ENCODE data around the gene MRPL48. TPM values are rescaled to one million over a fixed set of nuclear protein-coding genes. Genes with fewer than 3 reads are reported as not detected.

Gene MRPL48
- total and polyA plus RNA-seq, 12 donors, result 13.6 to 75.3 (median 32.0) TPM

GRCh38 chr11:73839123-73839457 lies 51.4 kb downstream of the MRPL48 start:
- Histone ChIP-seq H3K4me3 (no peak overlapping the region), H3K27me3 (no peaks in the 10 kb centered on the region), H3K9me3 (replicated peaks in 1 of 3) (no peaks in the 10 kb centered on the region), H3K4me1 (replicated peaks in 1 of 2) (no peaks in the 10 kb centered on the region), H3K36me3 (replicated peaks in 1 of 2) (peaks cover 0 to 5% of the 10 kb centered on the region in 2 donors), H3K27ac (no peak overlapping the region)
- intact Hi-C loops (cut with DNase I), result no loop called here
- TF ChIP-seq CTCF (IDR thresholded peaks at IDR 0.05), result no peak
- TF ChIP-seq POLR2A (IDR thresholded peaks at IDR 0.05), result no peak
- DNase-seq, result no peak

GRCh38 chr11:73851046-73851764 lies 63.5 kb downstream of the MRPL48 start:
- Histone ChIP-seq H3K4me1 (replicated peaks in 1 of 2) (no peaks in the 10 kb centered on the region), H3K36me3 (replicated peaks in 1 of 2) (peaks cover 0 to 9% of the 10 kb centered on the region in 2 donors), H3K27me3 (no peaks in the 10 kb centered on the region), H3K9me3 (replicated peaks in 1 of 3) (no peaks in the 10 kb centered on the region), H3K27ac (no peak overlapping the region), H3K4me3 (no peak overlapping the region)
- DNase-seq, result no peak
- 89 to 91% (median 90%) methylated on average over 3 of the region's 3 CpGs for WGBS, 4 donors
- intact Hi-C loops (cut with DNase I), result no loop called here
- TF ChIP-seq CTCF (IDR thresholded peaks at IDR 0.05) (no peak), POLR2A (IDR thresholded peaks at IDR 0.05) (no peak)

- Histone ChIP-seq H3K9me3 (replicated peaks in 1 of 3) (no peaks in the 10 kb centered on the region), H3K27ac (no peak overlapping the region), H3K4me1 (replicated peaks in 1 of 2) (no peaks in the 10 kb centered on the region), H3K36me3 (replicated peaks in 1 of 2) (peaks cover 0 to 9% of the 10 kb centered on the region in 2 donors), H3K4me3 (no peak overlapping the region), H3K27me3 (no peaks in the 10 kb centered on the region)
- no peak for DNase-seq
- intact Hi-C loops (cut with DNase I), result no loop called here
- WGBS, 4 donors, result 93 to 97% (median 95%) methylated on average over 3 of the region's 3 CpGs
- TF ChIP-seq CTCF (IDR thresholded peaks at IDR 0.05) (no peak), POLR2A (IDR thresholded peaks at IDR 0.05) (no peak)
These were observed 64.4 kb downstream of the MRPL48 start for GRCh38 chr11:73852049-73852448.

GRCh38 chr11:73854680-73855079 lies 67.0 kb downstream of the MRPL48 start:
- TF ChIP-seq CTCF (IDR thresholded peaks at IDR 0.05), result no peak
- TF ChIP-seq POLR2A (IDR thresholded peaks at IDR 0.05), result no peak
- H3K36me3 ChIP-seq (replicated peaks in 1 of 2), result peaks cover 0 to 9% of the 10 kb centered on the region in 2 donors
- H3K27me3 ChIP-seq, result no peaks in the 10 kb centered on the region
- WGBS, 4 donors, result 91 to 100% (median 99%) methylated on average over 1 of the region's 1 CpG
- no peak overlapping the region for H3K27ac ChIP-seq
- no peaks in the 10 kb centered on the region for H3K9me3 ChIP-seq (replicated peaks in 1 of 3)
- no peak for DNase-seq
- no peak overlapping the region for H3K4me3 ChIP-seq
- intact Hi-C loops (cut with DNase I), result no loop called here
- H3K4me1 ChIP-seq (replicated peaks in 1 of 2), result no peaks in the 10 kb centered on the region
